GM21367 (cell line): ENCODE measurements around the gene LDB2.

Experiments
- ATAC-seq: cut with Tn5 transposase; IDR thresholded peaks from one replicate; pipeline ENCODE4 v1.9.1; 2021; ENCODE audit not compliant: unreplicated experiment

Gene LDB2

GRCh38 chr4:16608123-16608522, 290.3 kb downstream of the LDB2 start:
- ATAC-seq, result no peak

GRCh38 chr4:16607241-16608066, 291.0 kb downstream of the LDB2 start:
- no peak for ATAC-seq

GRCh38 chr4:16606691-16607090, 291.8 kb downstream of the LDB2 start:
- ATAC-seq, result no peak

DNA sequence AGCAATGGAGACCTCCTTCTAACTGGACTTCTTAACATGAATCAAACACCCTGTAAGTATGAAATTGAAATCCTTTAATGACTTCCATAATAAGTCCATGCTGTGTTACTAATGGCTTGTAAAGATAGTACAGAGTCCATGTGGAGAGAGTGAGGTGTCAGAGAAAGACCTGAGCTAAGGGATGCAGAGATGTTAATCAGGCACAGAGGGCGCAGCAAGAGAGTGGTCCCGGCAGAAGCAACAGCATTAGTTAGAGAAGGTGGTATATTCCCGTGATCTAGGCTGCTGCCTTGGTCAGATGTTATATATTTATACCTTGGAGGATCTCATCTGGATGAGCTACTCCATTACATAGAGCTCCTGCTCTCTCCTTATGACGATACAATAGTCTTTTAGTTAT, 295.3 kb downstream of the LDB2 start:
- no peak for ATAC-seq

DNA sequence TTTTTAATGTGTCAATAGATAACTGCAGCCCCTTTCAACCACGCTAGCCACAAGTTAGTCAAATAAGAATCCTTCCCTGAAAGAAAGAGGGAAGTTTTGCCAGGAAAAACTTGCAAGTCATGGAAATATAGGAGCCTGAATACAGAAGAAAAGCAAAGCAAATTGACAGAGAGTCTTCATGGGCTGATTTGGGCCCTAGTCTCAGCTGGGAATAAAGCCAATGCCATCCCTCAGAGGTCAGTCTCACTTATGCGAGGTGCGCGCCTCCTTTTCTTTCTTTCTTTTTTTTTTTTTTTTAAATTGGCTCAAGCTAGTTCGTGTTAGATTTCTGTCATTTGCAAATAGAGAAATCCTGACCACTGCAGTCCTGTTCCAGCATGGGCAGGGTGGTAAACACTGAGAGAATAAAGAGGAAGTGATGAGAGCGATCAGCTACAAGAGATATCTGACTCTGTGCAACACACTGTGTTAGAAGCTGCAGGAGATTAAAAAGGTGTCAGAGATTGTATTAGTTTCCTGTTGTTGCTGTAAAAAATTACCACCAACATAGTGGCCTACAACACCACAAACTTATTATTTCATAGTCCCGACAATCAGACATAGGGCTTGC, 299.7 kb downstream of the LDB2 start:
- ATAC-seq, result no peak

GRCh38 chr4:16597845-16598596, 300.4 kb downstream of the LDB2 start:
- no peak for ATAC-seq

DNA sequence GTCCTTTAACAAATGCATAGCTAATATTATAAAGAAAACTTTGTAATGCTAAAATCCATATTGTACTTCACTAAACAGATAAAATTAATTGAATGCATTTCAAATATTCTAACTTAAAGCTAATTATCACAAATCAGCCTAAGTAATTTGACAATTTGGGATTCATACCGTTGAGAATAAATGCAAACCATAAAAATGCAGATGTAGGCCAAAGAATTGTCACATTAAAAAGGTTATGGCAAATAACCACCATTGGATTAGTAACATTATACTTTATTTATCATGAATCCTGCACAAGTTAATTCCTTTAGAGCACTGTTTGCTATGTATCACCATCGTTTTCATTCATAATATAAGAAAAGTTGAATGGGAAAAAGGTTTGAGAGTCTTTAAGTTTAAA, 301.0 kb downstream of the LDB2 start:
- no peak for ATAC-seq

- no peak for ATAC-seq
Observed at GRCh38 chr4:16596267-16596666, 302.2 kb downstream of the LDB2 start.

DNA sequence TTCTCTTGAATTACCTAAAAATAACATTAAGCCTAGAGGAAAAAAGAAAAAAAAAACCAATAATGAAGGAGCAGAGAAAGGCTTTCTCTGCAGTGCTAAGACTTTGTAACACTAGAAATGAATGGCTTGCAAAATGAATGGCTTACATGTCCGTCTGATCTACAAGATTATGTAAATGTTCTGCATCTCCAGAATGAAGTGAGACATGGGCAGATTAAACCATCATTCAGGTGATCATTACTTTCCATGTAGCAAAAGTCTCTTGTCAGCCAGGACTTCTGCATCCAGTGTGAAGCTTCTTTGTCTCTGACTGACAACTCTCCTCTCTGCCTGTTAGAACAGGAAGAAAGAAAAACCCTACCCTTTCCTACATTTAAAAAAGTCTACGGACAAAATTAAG, 304.3 kb downstream of the LDB2 start:
- ATAC-seq, result no peak

DNA sequence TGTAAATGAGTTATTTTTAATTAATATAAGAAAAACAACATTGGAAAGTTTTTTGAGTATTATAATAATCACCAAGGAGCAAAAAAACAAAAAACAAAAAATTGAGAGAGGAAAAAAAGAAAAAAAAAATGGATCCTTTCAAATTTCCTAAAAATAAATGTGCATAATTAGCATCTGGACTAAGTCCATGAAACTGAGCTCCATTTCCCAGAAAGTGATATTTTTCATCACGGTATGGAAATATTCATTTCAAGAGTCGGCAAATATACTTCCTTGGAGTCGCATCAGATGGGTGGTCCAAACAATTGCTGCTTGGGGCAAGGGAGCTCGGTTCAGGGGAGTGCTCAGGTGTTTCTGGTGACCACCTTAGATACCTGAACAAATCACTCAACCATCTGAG, 305.1 kb downstream of the LDB2 start:
- ATAC-seq, result no peak

- no peak for ATAC-seq
Observed at GRCh38 chr4:16591272-16591826, 307.1 kb downstream of the LDB2 start.

DNA sequence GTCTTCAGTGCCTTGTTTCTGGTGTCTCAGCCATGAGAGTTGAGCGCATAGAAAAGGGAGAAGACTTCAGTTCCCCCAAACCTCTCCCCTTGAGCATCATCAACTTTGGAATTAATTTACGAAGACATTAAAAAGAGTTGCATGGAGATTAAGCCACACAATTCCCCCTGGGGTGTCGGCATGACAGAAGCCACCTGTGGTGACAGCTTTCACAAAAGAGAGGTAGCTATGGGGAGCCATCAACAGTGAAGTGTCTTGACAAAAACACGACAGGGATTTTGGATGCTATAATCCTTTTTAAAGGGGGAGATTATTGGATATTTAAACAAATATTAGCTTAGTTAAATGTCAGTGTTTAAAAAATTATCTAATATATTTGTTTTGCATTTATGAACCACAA, 307.6 kb downstream of the LDB2 start:
- ATAC-seq, result no peak

GRCh38 chr4:16588651-16589050, 309.8 kb downstream of the LDB2 start:
- ATAC-seq, result no peak

DNA sequence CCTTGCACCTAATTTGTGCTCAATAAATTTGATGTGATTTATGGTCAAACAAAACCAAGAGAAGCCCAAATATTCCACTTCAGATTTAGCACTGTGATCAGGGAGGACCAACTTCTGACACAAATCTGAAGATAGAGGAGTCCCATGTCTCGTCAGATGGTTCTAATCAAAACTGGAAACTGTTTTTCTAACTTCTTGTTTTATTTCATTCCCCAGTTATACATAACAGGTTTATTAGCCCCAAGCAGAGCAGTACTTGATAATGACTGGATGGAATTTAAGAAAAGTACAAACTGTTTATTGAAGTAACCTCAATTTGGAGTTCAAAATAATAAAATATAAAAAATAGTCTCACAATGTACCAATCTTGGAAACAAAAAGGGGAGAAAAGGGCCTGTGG, 310.3 kb downstream of the LDB2 start:
- no peak for ATAC-seq

- no peak for ATAC-seq
Observed at GRCh38 chr4:16585053-16585452, 313.4 kb downstream of the LDB2 start.

DNA sequence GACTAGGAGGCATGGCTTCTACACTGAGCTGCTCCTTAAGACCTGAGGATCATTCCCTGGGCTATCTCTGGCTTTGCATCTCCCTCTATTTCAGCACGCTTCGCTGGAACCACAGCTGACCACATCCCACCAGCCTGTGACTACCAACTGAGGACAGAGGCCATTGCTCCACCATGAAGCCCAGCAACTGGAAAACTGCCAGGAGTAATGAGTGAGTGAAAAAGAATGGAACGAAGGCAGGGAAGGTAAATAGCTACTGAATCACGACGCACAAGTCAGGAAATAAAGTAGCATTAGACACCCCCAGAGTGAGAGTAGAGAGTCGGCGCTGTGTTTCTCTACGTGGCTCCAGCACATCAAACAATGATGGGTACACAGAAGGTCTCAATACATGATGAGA, 314.7 kb downstream of the LDB2 start:
- ATAC-seq, result no peak

DNA sequence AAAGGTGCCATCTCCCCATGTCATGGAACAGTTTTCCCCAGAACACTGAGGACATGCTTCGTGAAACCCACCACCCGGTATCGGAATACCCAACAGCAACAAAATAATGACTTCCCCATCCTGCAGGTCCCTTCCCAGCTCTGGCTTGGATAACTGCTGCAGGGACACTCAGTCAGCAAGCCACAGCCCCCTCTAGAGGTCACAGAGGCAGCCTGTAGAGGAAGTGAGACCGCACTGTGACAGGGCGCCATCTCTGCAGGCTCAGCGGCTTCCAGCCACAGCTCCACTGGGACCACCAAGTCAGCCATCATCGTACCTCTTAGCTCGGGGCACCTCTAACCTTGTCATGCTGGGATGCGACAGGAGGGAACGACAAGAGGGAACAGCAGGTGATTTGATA, 315.9 kb downstream of the LDB2 start:
- no peak for ATAC-seq

DNA sequence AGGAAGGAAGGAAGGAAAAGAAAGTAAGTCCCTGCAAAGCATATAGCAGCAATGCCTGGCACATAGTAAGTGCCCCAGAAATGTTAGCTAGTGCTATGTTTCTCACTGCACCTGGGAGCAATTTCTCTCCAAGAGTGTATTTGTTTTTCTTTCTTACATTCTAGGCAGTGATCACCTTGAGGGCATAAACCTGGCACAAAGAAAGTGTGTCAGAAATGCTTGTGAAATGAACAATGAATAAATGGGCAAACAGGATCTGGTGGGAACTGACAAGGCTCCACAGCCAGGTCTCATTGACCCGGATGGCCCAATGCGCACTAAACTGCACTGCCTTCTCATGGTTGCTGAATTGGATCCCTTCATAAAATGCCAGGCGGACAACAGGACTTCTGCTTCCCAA, 316.4 kb downstream of the LDB2 start:
- ATAC-seq, result no peak

DNA sequence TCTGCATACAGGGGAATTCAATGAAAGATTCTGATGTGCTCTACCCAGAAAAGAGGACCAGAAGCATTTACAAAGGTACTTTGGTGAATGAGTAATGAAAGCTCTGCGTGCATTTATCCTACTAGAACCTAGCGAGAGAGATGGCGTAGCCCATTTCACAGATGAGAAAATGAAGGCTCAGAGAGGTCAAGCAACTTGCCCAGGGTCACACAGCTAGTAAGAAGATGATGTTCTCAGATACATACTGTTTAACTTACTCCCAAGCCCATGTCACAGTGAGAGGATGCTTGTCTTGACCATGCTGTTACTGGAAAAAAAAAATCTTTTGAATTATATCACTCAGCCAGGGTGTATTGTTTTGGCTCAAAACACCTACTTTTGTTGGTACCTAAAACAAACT, 317.3 kb downstream of the LDB2 start:
- no peak for ATAC-seq

- ATAC-seq, result no peak
Observed at GRCh38 chr4:16580514-16580913, 317.9 kb downstream of the LDB2 start.

GRCh38 chr4:16579866-16580265, 318.6 kb downstream of the LDB2 start:
- ATAC-seq, result no peak

DNA sequence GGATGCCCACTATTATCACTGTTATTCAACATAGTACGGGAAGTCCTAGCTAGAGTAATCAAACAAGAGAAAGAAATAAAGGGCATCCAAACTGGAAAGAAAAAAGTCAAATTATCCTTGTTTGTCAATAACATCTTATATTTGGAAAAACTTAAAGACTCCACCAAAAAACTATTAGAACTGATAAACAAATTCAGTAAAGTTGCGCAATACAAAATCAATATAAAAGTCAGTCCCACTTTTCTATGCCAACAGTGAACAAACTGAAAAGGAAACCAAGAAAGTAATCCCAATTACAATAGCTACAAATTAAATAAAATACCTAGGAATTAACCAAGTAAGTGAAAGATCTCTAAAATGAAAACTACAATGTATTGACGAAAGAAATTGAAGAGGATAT, 321.3 kb downstream of the LDB2 start:
- no peak for ATAC-seq
